Activated T-helper 17 cell treated with anti-CD3 and anti-CD28 coated beads, Interleukin-2, amount 50 U/mL, for 72 hours (primary cell): ENCODE results near the gene PHIP. TPM values are rescaled to one million over a fixed set of nuclear protein-coding genes. Genes with fewer than 3 reads are reported as not detected.
"Not testable (repeated sequence)": the region's sequence is repeated elsewhere in the genome, so short reads cannot be mapped to it uniquely, and the experiment has no call there.

Experiments used
- ATAC-seq: fragments of 150-1000 bp; cut with Tn5 transposase; replicated peaks from 2 replicates; pipeline ENCODE4 v1.10.0; 2021; ENCODE audit warnings: mild to moderate bottlenecking, moderate library complexity
- H3K27ac Mint-ChIP-seq: one replicate; pipeline ENCODE4 v1.8.0; 2022; ENCODE audit warnings: mixed read lengths
- H3K27me3 Mint-ChIP-seq: one replicate; pipeline ENCODE4 v1.8.0; 2022; ENCODE audit warnings: mixed read lengths
- H3K36me3 Mint-ChIP-seq: one replicate; pipeline ENCODE4 v1.8.0; 2022; ENCODE audit warnings: low read depth, mild to moderate bottlenecking, mixed read lengths
- H3K4me1 Mint-ChIP-seq: one replicate; pipeline ENCODE4 v1.8.0; 2022; ENCODE audit warnings: mixed read lengths
- H3K4me3 Mint-ChIP-seq: one replicate; pipeline ENCODE4 v1.8.0; 2022; ENCODE audit warnings: mild to moderate bottlenecking, mixed read lengths
- H3K9me3 Mint-ChIP-seq: one replicate; pipeline ENCODE4 v1.8.0; 2022; ENCODE audit warnings: mixed read lengths
- total RNA-seq, 2 donors: library from RNA; stranded (reverse); gene quantifications; one replicate each; pipeline ENCODE4 v1.2.3, GENCODE V29; 2022

Gene PHIP
- total RNA-seq, 2 donors from 2014 or later, result 28.7 to 31.3 TPM

GRCh38 chr6:78954740-78955139, 123.3 kb downstream of the PHIP start:
- H3K27me3 Mint-ChIP-seq, result no peaks in the 10 kb centered on the region
- ATAC-seq, result no peak
- H3K9me3 Mint-ChIP-seq, result peaks cover 5% of the 10 kb centered on the region
- no peak overlapping the region for H3K4me3 Mint-ChIP-seq
- H3K36me3 Mint-ChIP-seq, result peaks cover 98% of the 10 kb centered on the region
- no peak overlapping the region for H3K27ac Mint-ChIP-seq
- H3K4me1 Mint-ChIP-seq, result no peaks in the 10 kb centered on the region

GRCh38 chr6:78953798-78954197, 124.3 kb downstream of the PHIP start:
- Mint-ChIP-seq H3K9me3 (peaks cover 5% of the 10 kb centered on the region), H3K27ac (no peak overlapping the region), H3K4me3 (no peak overlapping the region), H3K36me3 (peaks cover 98% of the 10 kb centered on the region), H3K27me3 (no peaks in the 10 kb centered on the region), H3K4me1 (no peaks in the 10 kb centered on the region)
- no peak for ATAC-seq

- Mint-ChIP-seq H3K27ac (no peak overlapping the region), H3K4me3 (no peak overlapping the region), H3K36me3 (peaks cover 100% of the 10 kb centered on the region), H3K4me1 (no peaks in the 10 kb centered on the region), H3K9me3 (peaks cover 5% of the 10 kb centered on the region), H3K27me3 (no peaks in the 10 kb centered on the region)
- no peak for ATAC-seq
These were observed 125.7 kb downstream of the PHIP start for GRCh38 chr6:78952362-78952761.

- Mint-ChIP-seq H3K4me3 (no peak overlapping the region), H3K27me3 (no peaks in the 10 kb centered on the region)
These were observed 129.3 kb downstream of the PHIP start for GRCh38 chr6:78948785-78949184.

GRCh38 chr6:78947962-78948361, 130.1 kb downstream of the PHIP start:
- peaks cover 5% of the 10 kb centered on the region for H3K9me3 Mint-ChIP-seq
- no peaks in the 10 kb centered on the region for H3K27me3 Mint-ChIP-seq
- H3K4me3 Mint-ChIP-seq, result no peak overlapping the region
- no peak for ATAC-seq
- H3K4me1 Mint-ChIP-seq, result no peaks in the 10 kb centered on the region
- H3K27ac Mint-ChIP-seq, result no peak overlapping the region
- H3K36me3 Mint-ChIP-seq, result peaks cover 99% of the 10 kb centered on the region

More at GRCh38 chr6:78948785-78949184, 129.3 kb downstream of the PHIP start:
- Mint-ChIP-seq H3K9me3 (peaks cover 5% of the 10 kb centered on the region), H3K36me3 (peaks cover 99% of the 10 kb centered on the region), H3K27ac (no peak overlapping the region), H3K4me1 (no peaks in the 10 kb centered on the region)
- ATAC-seq, result no peak

- Mint-ChIP-seq H3K4me3 (no peak overlapping the region), H3K9me3 (peaks cover 3% of the 10 kb centered on the region), H3K27me3 (no peaks in the 10 kb centered on the region), H3K4me1 (no peaks in the 10 kb centered on the region), H3K27ac (no peak overlapping the region), H3K36me3 (peaks cover 97% of the 10 kb centered on the region)
- no peak for ATAC-seq
These were observed 130.5 kb downstream of the PHIP start for GRCh38 chr6:78947529-78947928.

- H3K9me3 Mint-ChIP-seq, result no peaks in the 10 kb centered on the region
- ATAC-seq, result no peak
- no peak overlapping the region for H3K27ac Mint-ChIP-seq
- H3K4me3 Mint-ChIP-seq, result no peak overlapping the region
- H3K4me1 Mint-ChIP-seq, result no peaks in the 10 kb centered on the region
- H3K27me3 Mint-ChIP-seq, result no peaks in the 10 kb centered on the region
- H3K36me3 Mint-ChIP-seq, result peaks cover 90% of the 10 kb centered on the region
These were observed 135.6 kb downstream of the PHIP start for GRCh38 chr6:78942446-78942845.

GRCh38 chr6:78936515-78936914, 141.5 kb downstream of the PHIP start:
- no peaks in the 10 kb centered on the region for H3K9me3 Mint-ChIP-seq
- no peaks in the 10 kb centered on the region for H3K27me3 Mint-ChIP-seq
- peaks cover 39% of the 10 kb centered on the region for H3K36me3 Mint-ChIP-seq
- H3K4me1 Mint-ChIP-seq, result no peaks in the 10 kb centered on the region
- H3K27ac Mint-ChIP-seq, result no peak overlapping the region
- H3K4me3 Mint-ChIP-seq, result no peak overlapping the region
- no peak for ATAC-seq

- Mint-ChIP-seq H3K9me3 (no peaks in the 10 kb centered on the region), H3K36me3 (peaks cover 30% of the 10 kb centered on the region), H3K27ac (no peak overlapping the region), H3K4me1 (no peaks in the 10 kb centered on the region), H3K4me3 (no peak overlapping the region), H3K27me3 (no peaks in the 10 kb centered on the region)
- ATAC-seq, result no peak
These were observed 142.5 kb downstream of the PHIP start for GRCh38 chr6:78935553-78935952.

- H3K27me3 Mint-ChIP-seq, result no peaks in the 10 kb centered on the region
- H3K4me1 Mint-ChIP-seq, result no peaks in the 10 kb centered on the region
- no peak overlapping the region for H3K4me3 Mint-ChIP-seq
- no peak overlapping the region for H3K27ac Mint-ChIP-seq
- ATAC-seq, result no peak
- no peaks in the 10 kb centered on the region for H3K36me3 Mint-ChIP-seq
- peaks cover 32% of the 10 kb centered on the region for H3K9me3 Mint-ChIP-seq
These were observed 152.7 kb downstream of the PHIP start for GRCh38 chr6:78925317-78925716.

GRCh38 chr6:78921168-78921567, 156.9 kb downstream of the PHIP start:
- not testable (repeated sequence) for H3K4me3 Mint-ChIP-seq, H3K27ac Mint-ChIP-seq, H3K36me3 Mint-ChIP-seq, H3K4me1 Mint-ChIP-seq, ATAC-seq, H3K27me3 Mint-ChIP-seq
- peaks cover 34% of the 10 kb centered on the region for H3K9me3 Mint-ChIP-seq

GRCh38 chr6:78917788-78918187, 160.3 kb downstream of the PHIP start:
- no peak overlapping the region for H3K4me3 Mint-ChIP-seq
- no peak for ATAC-seq
- H3K27me3 Mint-ChIP-seq, result peaks cover 4% of the 10 kb centered on the region
- H3K4me1 Mint-ChIP-seq, result no peaks in the 10 kb centered on the region
- no peak overlapping the region for H3K27ac Mint-ChIP-seq
- H3K9me3 Mint-ChIP-seq, result peaks cover 29% of the 10 kb centered on the region
- no peaks in the 10 kb centered on the region for H3K36me3 Mint-ChIP-seq

GRCh38 chr6:78916411-78916810, 161.6 kb downstream of the PHIP start:
- no peaks in the 10 kb centered on the region for H3K4me1 Mint-ChIP-seq

GRCh38 chr6:78911218-78911940, 166.7 kb downstream of the PHIP start:
- peaks cover 32% of the 10 kb centered on the region for H3K27me3 Mint-ChIP-seq
- peaks cover 15% of the 10 kb centered on the region for H3K36me3 Mint-ChIP-seq
- H3K27ac Mint-ChIP-seq, result no peak overlapping the region
- no peak for ATAC-seq
- H3K4me1 Mint-ChIP-seq, result peaks cover 11% of the 10 kb centered on the region
- peaks cover 8% of the 10 kb centered on the region for H3K9me3 Mint-ChIP-seq
- H3K4me3 Mint-ChIP-seq, result peak overlapping the region; percentile 33

More at GRCh38 chr6:78916411-78916810, 161.6 kb downstream of the PHIP start:
- H3K9me3 Mint-ChIP-seq, result peaks cover 29% of the 10 kb centered on the region
- H3K36me3 Mint-ChIP-seq, result no peaks in the 10 kb centered on the region
- H3K4me3 Mint-ChIP-seq, result no peak overlapping the region
- no peak for ATAC-seq
- H3K27me3 Mint-ChIP-seq, result peaks cover 10% of the 10 kb centered on the region
- no peak overlapping the region for H3K27ac Mint-ChIP-seq

- Mint-ChIP-seq H3K27me3 (peaks cover 32% of the 10 kb centered on the region), H3K9me3 (peaks cover 2% of the 10 kb centered on the region), H3K36me3 (peaks cover 21% of the 10 kb centered on the region), H3K4me1 (peaks cover 11% of the 10 kb centered on the region), H3K27ac (no peak overlapping the region), H3K4me3 (peak overlapping the region; percentile 33)
- ATAC-seq, result peak; percentile 34
These were observed 167.4 kb downstream of the PHIP start for GRCh38 chr6:78910591-78911171.
